H9 (cell line): Measurements from ENCODE around the gene GAS2. TPM values are rescaled to one million over a fixed set of nuclear protein-coding genes. Genes with fewer than 3 reads are reported as not detected.

ENCODE experiments used
- DNase-seq: peaks from one replicate; pipeline ENCODE4 v3.0.0-alpha.2; 2017
- H2AFZ ChIP-seq: one replicate; pipeline ENCODE4 v1.6.1; 2013; ENCODE audit warnings: mild to moderate bottlenecking, low read length, control low read depth, moderate library complexity
- H2AK5ac ChIP-seq: 2 replicates; pipeline ENCODE4 v1.6.1; 2013; ENCODE audit warnings: low read length, control low read depth, mixed read lengths; ENCODE audit not compliant: insufficient read length
- H2BK120ac ChIP-seq: one replicate; pipeline ENCODE4 v1.6.1; 2013; ENCODE audit warnings: low read depth, mild to moderate bottlenecking, low read length, control low read depth, inconsistent platforms; ENCODE audit not compliant: poor library complexity, severe bottlenecking
- H2BK12ac ChIP-seq: 2 replicates; pipeline ENCODE4 v1.6.1; 2013; ENCODE audit warnings: low read length, control low read depth, mixed read lengths, low read depth; ENCODE audit not compliant: insufficient read length
- H2BK15ac ChIP-seq: 2 replicates; pipeline ENCODE4 v1.6.1; 2013; ENCODE audit warnings: low read depth, low read length, control low read depth
- H2BK20ac ChIP-seq: one replicate; pipeline ENCODE4 v1.6.1; 2013; ENCODE audit warnings: low read depth, mild to moderate bottlenecking, low read length, control low read depth, inconsistent platforms; ENCODE audit not compliant: poor library complexity, severe bottlenecking
- H2BK5ac ChIP-seq: 2 replicates; pipeline ENCODE4 v1.6.1; 2013; ENCODE audit warnings: low read length, control low read depth, mixed read lengths; ENCODE audit not compliant: insufficient read length
- H3K14ac ChIP-seq: 2 replicates; pipeline ENCODE4 v1.6.1; 2013; ENCODE audit warnings: low read length, control low read depth; ENCODE audit not compliant: insufficient read depth
- H3K18ac ChIP-seq: 2 replicates; pipeline ENCODE4 v1.6.1; 2013; ENCODE audit warnings: low read depth, mild to moderate bottlenecking, mixed read lengths, low read length, control low read depth; ENCODE audit not compliant: insufficient read length
- H3K23ac ChIP-seq: 2 replicates; pipeline ENCODE4 v1.6.1; 2013; ENCODE audit warnings: low read length, control low read depth, mixed read lengths, low read depth; ENCODE audit not compliant: insufficient read length
- H3K23me2 ChIP-seq: 2 replicates; pipeline ENCODE4 v1.6.1; 2013; ENCODE audit warnings: low read depth, mild to moderate bottlenecking, mixed read lengths, low read length, control low read depth; ENCODE audit not compliant: insufficient read length, poor library complexity, severe bottlenecking
- H3K27ac ChIP-seq: 2 replicates; pipeline ENCODE4 v1.5.1; 2013; ENCODE audit warnings: low read length, control low read depth, mixed read lengths, low read depth; ENCODE audit not compliant: insufficient read length
- H3K27me3 ChIP-seq: 2 replicates; pipeline ENCODE4 v1.6.1; 2013; ENCODE audit warnings: low read length, control low read depth, inconsistent platforms; ENCODE audit not compliant: insufficient read depth
- H3K4ac ChIP-seq: 2 replicates; pipeline ENCODE4 v1.6.1; 2013; ENCODE audit warnings: low read depth, mild to moderate bottlenecking, control low read depth, inconsistent platforms, low read length, moderate library complexity
- H3K4me1 ChIP-seq: 2 replicates; pipeline ENCODE4 v1.6.1; 2013; ENCODE audit warnings: low read length, control low read depth, inconsistent platforms; ENCODE audit not compliant: insufficient read depth
- H3K4me2 ChIP-seq: 2 replicates; pipeline ENCODE4 v1.6.1; 2013; ENCODE audit warnings: low read length, control low read depth, mixed read lengths; ENCODE audit not compliant: insufficient read length, insufficient read depth
- H3K56ac ChIP-seq: 2 replicates; pipeline ENCODE4 v1.6.1; 2013; ENCODE audit warnings: low read depth, mild to moderate bottlenecking, mixed read lengths, low read length, control low read depth; ENCODE audit not compliant: insufficient read length
- H3K79me1 ChIP-seq: 2 replicates; pipeline ENCODE4 v1.6.1; 2013; ENCODE audit warnings: low read depth, mild to moderate bottlenecking, moderate library complexity, low read length, control low read depth, inconsistent platforms; ENCODE audit not compliant: insufficient read depth, poor library complexity, severe bottlenecking
- H3K79me2 ChIP-seq: 2 replicates; pipeline ENCODE4 v1.6.1; 2013; ENCODE audit warnings: low read length, control low read depth, inconsistent platforms; ENCODE audit not compliant: insufficient read depth
- H3K9ac ChIP-seq: 2 replicates; pipeline ENCODE4 v1.6.1; 2013; ENCODE audit warnings: low read length, control low read depth, mixed read lengths; ENCODE audit not compliant: insufficient read length; ENCODE audit errors: extremely low read depth
- H3K9me3 ChIP-seq: one replicate; pipeline ENCODE4 v1.6.1; 2013; ENCODE audit warnings: low read depth, low read length, inconsistent platforms; ENCODE audit not compliant: control insufficient read depth
- H3T11ph ChIP-seq: one replicate; pipeline ENCODE4 v1.6.1; 2013; ENCODE audit warnings: mild to moderate bottlenecking, low read length, control low read depth, inconsistent platforms
- H4K20me1 ChIP-seq: one replicate; pipeline ENCODE4 v1.6.1; 2013; ENCODE audit not compliant: control insufficient read depth, insufficient read length, insufficient read depth
- H4K5ac ChIP-seq: 2 replicates; pipeline ENCODE4 v1.6.1; 2013; ENCODE audit warnings: low read depth, mild to moderate bottlenecking, mixed read lengths, low read length, control low read depth; ENCODE audit not compliant: insufficient read length
- H4K8ac ChIP-seq: replicated peaks from 2 replicates; pipeline ENCODE4 v1.6.1; 2013; ENCODE audit warnings: low read length, control low read depth, mixed read lengths, low read depth; ENCODE audit not compliant: insufficient read length
- H4K91ac ChIP-seq: 2 replicates; pipeline ENCODE4 v1.6.1; 2013; ENCODE audit warnings: low read depth, mild to moderate bottlenecking, moderate library complexity, mixed read lengths, low read length, control low read depth; ENCODE audit not compliant: insufficient read length
- H3K27ac Mint-ChIP-seq, 3 experiments: 2 replicates in 2 of 3; 3 replicates in 1 of 3; pipeline ENCODE4 v1.8.0; 2020 to 2021; ENCODE audit warnings: mixed read lengths in 3 of 3, mild to moderate bottlenecking in 1 of 3, moderate library complexity in 1 of 3
- H3K27me3 Mint-ChIP-seq: 2 replicates; pipeline ENCODE4 v1.8.0; 2021; ENCODE audit warnings: low read depth, mild to moderate bottlenecking, moderate library complexity, mixed read lengths
- H3K36me3 Mint-ChIP-seq, 3 experiments: 2 replicates in 2 of 3; 3 replicates in 1 of 3; pipeline ENCODE4 v1.8.0; 2020 to 2021; ENCODE audit warnings: low read depth in 3 of 3, mixed read lengths in 3 of 3; ENCODE audit not compliant: insufficient read depth in 1 of 3
- H3K4me1 Mint-ChIP-seq, 2 experiments: 2 replicates each; pipeline ENCODE4 v1.8.0; 2020; ENCODE audit warnings: mixed read lengths in 2 of 2
- H3K4me3 Mint-ChIP-seq, 2 experiments: 2 replicates in 1 of 2; 3 replicates in 1 of 2; pipeline ENCODE4 v1.8.0; 2020 to 2021; ENCODE audit warnings: mild to moderate bottlenecking in 2 of 2, mixed read lengths in 2 of 2, moderate library complexity in 1 of 2
- H3K9me3 Mint-ChIP-seq, 2 experiments: 2 replicates in 1 of 2; 3 replicates in 1 of 2; pipeline ENCODE4 v1.8.0; 2020; ENCODE audit warnings: mild to moderate bottlenecking in 2 of 2, mixed read lengths in 2 of 2, moderate library complexity in 1 of 2
- WGBS: extraction: QIAGEN DNeasy Blood & Tissue Kit; methylation state at CpG from one replicate; pipeline ENCODE4 v1.1.7; 2013; ENCODE audit warnings: missing lambda C conversion rate, low lambda C conversion rate, mixed read lengths; ENCODE audit not compliant: insufficient read length; ENCODE audit errors: extremely low coverage; 5-methylcytosine and 5-hydroxymethylcytosine counted together
- total RNA-seq: library from RNA; stranded (reverse); gene quantifications from 2 replicates; pipeline ENCODE4 v1.2.1, GENCODE V29; 2021
- TF ChIP-seq, protein P1 (sequence below): fragments of 200-600 bp; sonication (generic); conservative IDR thresholded peaks from 3 replicates; pipeline ENCODE4 v1.8.0; 2021; ENCODE audit warnings: antibody characterized with exemption, mild to moderate bottlenecking

GAS2 gene
- total RNA-seq, 1 experiment from 2014 or later = 1.7 TPM

DNA sequence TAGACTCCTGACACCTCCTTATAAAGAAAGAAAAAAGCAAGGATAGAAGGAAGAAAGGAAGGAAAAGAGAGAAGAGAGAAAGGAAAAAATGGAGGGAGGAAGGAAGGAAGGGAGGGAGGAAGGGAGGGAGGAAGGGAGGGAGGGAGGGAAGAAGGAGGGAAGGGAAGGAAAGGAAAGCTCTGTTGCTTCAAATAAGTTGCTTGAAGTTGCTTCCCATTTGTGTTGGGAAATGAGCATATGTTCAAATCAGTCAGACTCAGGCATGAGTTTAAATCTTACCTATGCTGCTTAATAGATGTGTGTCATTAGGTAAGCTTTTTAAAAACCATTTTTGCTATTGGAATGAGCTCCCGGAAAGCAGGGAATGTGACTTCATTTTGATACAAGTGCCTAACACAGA lies 6.6 kb upstream of the GAS2 start:
- no peak overlapping the region for H4K8ac ChIP-seq
- no peak overlapping the region for H2BK20ac ChIP-seq
- H3K23ac ChIP-seq = no peak overlapping the region
- H3K9ac ChIP-seq = no peak overlapping the region
- DNase-seq = no peak
- no peak overlapping the region for H3T11ph ChIP-seq
- no peaks in the 10 kb centered on the region for H3K27me3 ChIP-seq
- Mint-ChIP-seq H3K4me1 (peaks cover 12 to 20% of the 10 kb centered on the region in 2 experiments), H3K9me3 (no peaks in the 10 kb centered on the region), H3K36me3 (no peaks in the 10 kb centered on the region), H3K27ac (no peak overlapping the region), H3K27me3 (peaks cover under 1% of the 10 kb centered on the region), H3K4me3 (no peak overlapping the region)
- no peak overlapping the region for H2AK5ac ChIP-seq
- H4K91ac ChIP-seq = no peak overlapping the region
- no peaks in the 10 kb centered on the region for H4K20me1 ChIP-seq
- no peak overlapping the region for H4K5ac ChIP-seq
- H3K18ac ChIP-seq = no peak overlapping the region
- H3K4ac ChIP-seq = no peak overlapping the region
- no peaks in the 10 kb centered on the region for H3K23me2 ChIP-seq
- no peak overlapping the region for H3K27ac ChIP-seq
- H3K4me2 ChIP-seq = no peak overlapping the region
- no peaks in the 10 kb centered on the region for H3K79me1 ChIP-seq
- no peak overlapping the region for H2BK5ac ChIP-seq
- no peaks in the 10 kb centered on the region for H3K4me1 ChIP-seq
- TF ChIP-seq, protein P1, sequence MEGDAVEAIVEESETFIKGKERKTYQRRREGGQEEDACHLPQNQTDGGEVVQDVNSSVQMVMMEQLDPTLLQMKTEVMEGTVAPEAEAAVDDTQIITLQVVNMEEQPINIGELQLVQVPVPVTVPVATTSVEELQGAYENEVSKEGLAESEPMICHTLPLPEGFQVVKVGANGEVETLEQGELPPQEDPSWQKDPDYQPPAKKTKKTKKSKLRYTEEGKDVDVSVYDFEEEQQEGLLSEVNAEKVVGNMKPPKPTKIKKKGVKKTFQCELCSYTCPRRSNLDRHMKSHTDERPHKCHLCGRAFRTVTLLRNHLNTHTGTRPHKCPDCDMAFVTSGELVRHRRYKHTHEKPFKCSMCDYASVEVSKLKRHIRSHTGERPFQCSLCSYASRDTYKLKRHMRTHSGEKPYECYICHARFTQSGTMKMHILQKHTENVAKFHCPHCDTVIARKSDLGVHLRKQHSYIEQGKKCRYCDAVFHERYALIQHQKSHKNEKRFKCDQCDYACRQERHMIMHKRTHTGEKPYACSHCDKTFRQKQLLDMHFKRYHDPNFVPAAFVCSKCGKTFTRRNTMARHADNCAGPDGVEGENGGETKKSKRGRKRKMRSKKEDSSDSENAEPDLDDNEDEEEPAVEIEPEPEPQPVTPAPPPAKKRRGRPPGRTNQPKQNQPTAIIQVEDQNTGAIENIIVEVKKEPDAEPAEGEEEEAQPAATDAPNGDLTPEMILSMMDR = no peak
- no peak overlapping the region for H2BK120ac ChIP-seq
- no peak overlapping the region for H3K14ac ChIP-seq
- H2AFZ ChIP-seq = no peak overlapping the region
- no CpG with 5 or more reads among the region's 1 CpG for WGBS
- H3K79me2 ChIP-seq = no peaks in the 10 kb centered on the region
- H2BK12ac ChIP-seq = no peak overlapping the region
- H2BK15ac ChIP-seq = no peak overlapping the region
- no peaks in the 10 kb centered on the region for H3K9me3 ChIP-seq
- H3K56ac ChIP-seq = no peak overlapping the region
